Daoy (cell line): Measurements from ENCODE around the gene BIN1. TPM values are rescaled to one million over a fixed set of nuclear protein-coding genes. Genes with fewer than 3 reads are reported as not detected.

Experiments used
- DNase-seq: peaks from one replicate; pipeline ENCODE4 v3.0.0-alpha.2; 2015; ENCODE audit warnings: low read depth
- total RNA-seq: library from RNA; depleted of rRNA; stranded (reverse); fragments of >200 nt; shearing (Covaris generic); gene quantifications from 2 replicates; pipeline ENCODE4 v1.2.3, GENCODE V29; 2014; rRNA removed

BIN1 gene
- total RNA-seq, 1 experiment from 2014 or later: 74.2 TPM

- no peak for DNase-seq
These were observed 107.7 kb downstream of the BIN1 start for GRCh38 chr2:126999106-126999756.

GRCh38 chr2:126998486-126998885 lies 108.5 kb downstream of the BIN1 start:
- DNase-seq: no peak

Other genes with a start within 250 kb of the BIN1 start
- gene TEX51, start 208.3 kb downstream of the BIN1 start, total RNA-seq: not detected in 2 replicates
- 0.34 and 0.83 TPM in 2 replicates for gene CYP27C1, start 113.1 kb upstream of the BIN1 start, total RNA-seq
- 39.7 and 53.9 TPM in 2 replicates for gene ERCC3, start 187.0 kb upstream of the BIN1 start, total RNA-seq